Myocyte (in vitro differentiated cells): ENCODE measurements around the gene JADE2. TPM values are rescaled to one million over a fixed set of nuclear protein-coding genes. Genes with fewer than 3 reads are reported as not detected.
"Not testable (repeated sequence)": the region's sequence is repeated elsewhere in the genome, so short reads cannot be mapped to it uniquely, and the experiment has no call there.

ENCODE experiments used
- DNase-seq: peaks from one replicate; pipeline ENCODE4 v3.0.0-alpha.2; 2012; ENCODE audit warnings: low read depth
- total RNA-seq: library from RNA; depleted of rRNA; stranded (reverse); fragments of >200 nt; gene quantifications from 2 replicates; pipeline ENCODE4 v1.2.3, GENCODE V29; 2014

JADE2 gene
- total RNA-seq, 1 donor from 2014 or later, result 5.9 TPM

- DNase-seq, result no peak
Measured at GRCh38 chr5:134507452-134507851, 18.0 kb upstream of the JADE2 start.

GRCh38 chr5:134508521-134509195 lies 16.8 kb upstream of the JADE2 start:
- no peak for DNase-seq

DNA sequence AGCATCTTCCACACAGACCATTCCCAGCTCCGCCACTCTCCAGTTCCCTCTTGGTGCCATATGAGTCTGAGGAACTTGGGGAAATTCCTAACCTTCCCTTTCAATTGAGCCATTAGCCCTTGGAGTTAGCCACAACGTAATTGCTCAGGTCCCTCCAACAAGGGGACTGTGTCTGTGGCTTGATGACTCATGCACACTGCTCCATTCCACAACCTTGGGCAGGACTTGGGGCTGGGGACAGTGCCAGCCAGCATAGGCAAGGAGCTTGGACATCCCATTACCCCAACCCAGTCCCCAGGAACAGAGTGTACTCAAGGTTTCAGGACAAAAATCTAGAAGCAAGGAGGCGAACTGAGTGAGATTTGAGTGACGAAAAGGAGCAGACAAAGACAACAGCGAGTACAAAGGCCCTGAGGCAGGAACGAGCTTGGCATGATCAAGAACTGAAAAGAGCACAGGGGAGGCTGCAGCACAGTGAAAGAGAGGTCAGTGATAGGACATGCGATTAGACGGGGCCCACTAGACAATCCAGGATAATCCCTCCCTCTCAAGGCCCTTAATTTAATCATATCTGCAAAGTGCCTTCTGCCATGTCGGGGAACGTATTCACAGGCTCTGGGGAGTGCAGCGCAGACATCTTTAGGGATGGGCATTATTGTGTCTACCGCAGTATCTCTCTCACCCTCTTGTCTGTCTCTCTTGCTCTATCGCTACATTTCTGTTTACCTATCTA lies 16.0 kb upstream of the JADE2 start:
- DNase-seq, result peak; percentile 86

- DNase-seq, result no peak
Measured at GRCh38 chr5:134510970-134511795, 14.3 kb upstream of the JADE2 start.

- DNase-seq, result peak; percentile 44
Measured at GRCh38 chr5:134511796-134512660, 13.4 kb upstream of the JADE2 start.

GRCh38 chr5:134512661-134512999 lies 12.8 kb upstream of the JADE2 start:
- DNase-seq, result no peak

DNA sequence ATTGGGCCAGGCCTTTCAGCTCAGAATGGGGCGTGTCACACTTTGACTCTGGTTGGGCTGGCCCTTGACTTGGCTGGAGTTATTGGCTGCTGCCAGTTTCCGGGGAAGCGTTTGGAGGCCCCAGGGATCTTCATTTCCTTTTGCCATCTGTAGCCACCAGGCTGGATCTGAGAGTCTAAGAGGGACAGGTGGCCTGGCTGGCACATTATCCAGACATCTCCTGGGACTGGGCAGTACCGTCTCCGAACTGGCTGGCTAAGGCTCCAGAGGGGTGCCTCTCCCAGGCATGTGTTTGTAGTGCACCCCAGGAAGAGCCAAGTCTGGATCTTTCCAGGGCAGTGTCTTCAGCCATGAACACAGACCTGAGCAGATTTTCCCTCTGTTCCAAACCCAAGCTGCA lies 9.7 kb upstream of the JADE2 start:
- DNase-seq, result peak; percentile 45

DNA sequence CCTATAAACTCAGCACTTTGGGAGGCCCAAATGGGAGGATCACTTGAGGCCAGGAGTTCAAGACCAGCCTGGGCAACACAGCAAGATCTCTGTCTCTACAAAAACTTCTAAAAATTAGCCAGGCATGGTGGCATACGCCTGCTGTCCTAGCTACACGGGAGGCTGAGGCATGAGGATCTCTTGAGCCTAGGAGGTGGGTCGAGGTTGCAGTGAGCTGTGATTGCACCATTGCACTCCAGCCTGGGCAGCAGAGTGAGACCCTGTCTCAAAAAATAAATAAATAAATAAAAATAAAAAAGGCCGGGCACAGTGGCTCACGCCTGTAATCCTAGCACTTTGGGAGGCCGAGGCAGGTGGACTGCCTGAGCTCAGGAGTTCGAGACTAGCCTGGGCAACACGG lies 8.5 kb upstream of the JADE2 start:
- not testable (repeated sequence) for DNase-seq

DNA sequence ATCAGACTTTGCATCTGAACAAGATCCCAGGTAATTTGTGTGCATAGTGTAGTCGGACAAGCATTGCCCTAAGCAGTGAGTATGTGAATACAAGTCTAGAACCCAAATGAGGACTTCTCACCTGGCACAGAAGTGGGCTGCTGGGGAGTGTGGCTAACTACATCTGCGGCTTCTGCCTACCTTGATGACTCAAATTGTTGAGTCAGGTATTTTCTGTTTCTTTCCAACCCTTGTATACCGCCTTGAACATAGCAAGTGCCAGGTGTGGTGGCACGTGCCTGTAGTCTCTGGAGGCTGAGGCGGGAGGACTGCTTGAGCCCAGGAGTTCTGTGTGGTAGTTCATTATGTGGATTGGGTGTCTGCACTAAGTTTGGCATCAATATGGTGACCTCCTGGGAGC lies 7.9 kb upstream of the JADE2 start:
- DNase-seq, result no peak

GRCh38 chr5:134519989-134520388 lies 5.5 kb upstream of the JADE2 start:
- DNase-seq, result no peak

GRCh38 chr5:134521841-134522240 lies 3.6 kb upstream of the JADE2 start:
- no peak for DNase-seq

DNA sequence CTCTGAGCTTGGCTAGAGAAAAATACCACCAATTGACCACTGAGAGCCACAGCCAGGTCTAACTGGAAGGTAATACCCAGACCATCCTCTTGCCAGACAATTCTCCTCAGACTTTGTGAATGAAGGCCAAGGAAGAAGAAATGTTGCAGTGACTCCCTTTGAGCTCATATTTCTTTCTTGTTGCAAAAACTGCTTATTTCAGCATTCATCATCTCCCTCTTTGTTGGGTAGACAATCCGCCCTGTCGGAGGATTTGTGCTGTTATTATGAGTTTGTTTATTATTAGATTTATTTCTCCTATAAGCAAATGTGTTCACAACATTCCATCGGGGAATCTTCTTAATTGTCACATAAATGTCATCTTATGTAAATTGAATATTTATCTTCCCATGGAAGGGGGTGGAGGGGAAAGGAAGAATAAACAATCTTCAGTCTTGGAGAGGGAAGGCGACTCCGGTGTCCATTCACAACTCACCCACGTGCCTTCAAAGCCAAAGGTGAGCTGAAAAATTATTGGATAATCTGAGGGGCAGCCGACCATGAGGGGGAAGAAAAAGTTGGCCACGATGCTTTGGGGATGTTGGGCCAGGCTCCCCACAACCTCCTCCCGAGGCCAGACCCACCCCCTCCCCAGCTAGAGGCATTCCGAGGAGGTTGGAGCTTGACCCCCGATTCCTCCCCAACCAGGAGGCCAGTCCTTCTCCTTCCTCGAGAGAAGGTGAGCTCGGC lies 1.8 kb upstream of the JADE2 start:
- DNase-seq, result no peak

GRCh38 chr5:134524272-134524825 lies 1.1 kb upstream of the JADE2 start:
- DNase-seq, result peak; percentile 70

DNA sequence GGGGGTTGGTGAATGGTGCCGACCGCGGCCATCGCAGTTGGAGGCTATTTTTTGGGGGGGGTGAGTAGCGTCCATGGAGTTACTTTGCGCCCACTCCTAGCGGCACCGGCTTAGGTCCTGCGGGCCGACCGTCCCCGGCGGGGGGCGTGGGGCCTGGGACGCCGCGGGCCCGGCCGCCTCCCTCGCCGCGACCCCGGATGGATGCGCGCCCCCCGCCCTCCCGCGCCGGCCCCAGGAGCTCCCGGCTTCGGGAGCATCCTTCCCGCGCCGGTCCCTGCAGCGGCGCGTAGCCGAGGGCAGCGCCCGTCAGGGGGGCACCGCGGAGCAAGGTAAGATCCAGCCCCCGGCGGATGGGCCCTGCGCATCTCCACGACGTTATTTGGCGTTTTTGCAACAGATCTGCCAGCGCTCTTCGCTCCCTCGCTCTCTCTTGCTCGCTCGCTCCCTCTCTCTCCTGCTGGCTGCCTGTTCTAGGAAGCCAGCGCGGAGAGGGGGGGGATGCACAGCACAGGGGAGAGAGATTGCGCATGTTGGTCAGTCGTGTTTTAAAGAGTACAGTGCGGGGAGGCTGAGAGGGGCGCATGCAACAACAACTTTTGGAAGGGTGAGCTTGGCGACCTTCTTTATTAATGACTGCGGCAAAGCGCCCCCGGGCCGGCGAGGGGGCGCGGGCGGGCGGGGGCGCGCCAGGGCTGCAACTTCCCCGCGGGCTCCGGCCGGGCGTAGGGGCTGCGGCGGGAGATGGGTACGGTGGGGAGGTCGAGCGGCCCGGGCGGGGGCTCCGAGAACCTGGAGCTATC lies 413 bp downstream of the JADE2 start:
- DNase-seq, result peak; percentile 66

GRCh38 chr5:134526483-134527155 lies 1.1 kb downstream of the JADE2 start:
- peak; percentile 68 for DNase-seq

- DNase-seq, result peak; percentile 82
Measured at GRCh38 chr5:134527156-134527960, 1.9 kb downstream of the JADE2 start.

DNA sequence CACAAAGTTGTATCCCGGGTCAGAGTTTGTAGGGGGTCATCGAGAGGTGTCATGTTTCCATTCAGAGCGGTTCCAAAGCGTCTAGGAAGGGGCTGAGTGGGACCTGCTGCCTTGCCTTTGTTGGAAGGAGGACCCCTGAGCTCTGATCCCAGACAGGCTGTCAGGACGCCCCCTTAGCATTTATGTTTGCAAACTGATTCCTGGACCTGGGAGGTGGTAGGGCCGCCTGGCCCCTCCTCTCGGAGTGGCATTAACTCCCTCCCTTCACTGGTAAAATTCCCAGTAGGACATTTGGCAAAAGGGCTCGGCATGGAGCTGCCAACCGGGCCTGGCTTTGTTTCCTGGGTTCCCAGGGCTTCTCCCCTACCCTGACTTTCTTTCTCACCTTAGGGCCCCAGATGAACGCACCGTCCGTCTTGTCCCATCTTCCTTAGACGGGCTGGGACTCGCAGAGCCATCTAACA lies 2.5 kb downstream of the JADE2 start:
- no peak for DNase-seq

GRCh38 chr5:134528556-134528955 lies 3.1 kb downstream of the JADE2 start:
- DNase-seq, result no peak
